HG02973 (cell line): Measurements from ENCODE around the gene VIPR2.

Experiments
- ATAC-seq: cut with Tn5 transposase; IDR thresholded peaks from one replicate; pipeline ENCODE4 v1.9.1; 2021; ENCODE audit warnings: moderate library complexity; ENCODE audit not compliant: unreplicated experiment

The VIPR2 gene

DNA sequence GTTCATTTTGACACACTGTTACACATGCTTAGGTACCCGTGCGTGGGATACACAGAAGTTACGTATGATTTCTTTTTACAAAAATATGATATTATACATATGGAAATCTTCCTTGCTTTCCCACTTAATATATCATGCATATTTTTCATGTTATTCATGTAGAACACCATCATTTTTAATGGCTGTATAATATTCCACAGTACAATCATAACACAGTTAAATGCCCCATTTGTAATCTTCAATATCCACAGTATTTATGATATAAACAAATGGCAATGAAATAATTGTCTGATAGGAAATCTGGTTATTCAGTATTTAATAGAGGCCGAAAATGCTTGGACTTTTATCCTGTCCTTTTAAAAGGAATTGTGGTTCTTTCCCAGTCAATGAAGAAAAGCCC, 23.2 kb downstream of the VIPR2 start:
- no peak for ATAC-seq

DNA sequence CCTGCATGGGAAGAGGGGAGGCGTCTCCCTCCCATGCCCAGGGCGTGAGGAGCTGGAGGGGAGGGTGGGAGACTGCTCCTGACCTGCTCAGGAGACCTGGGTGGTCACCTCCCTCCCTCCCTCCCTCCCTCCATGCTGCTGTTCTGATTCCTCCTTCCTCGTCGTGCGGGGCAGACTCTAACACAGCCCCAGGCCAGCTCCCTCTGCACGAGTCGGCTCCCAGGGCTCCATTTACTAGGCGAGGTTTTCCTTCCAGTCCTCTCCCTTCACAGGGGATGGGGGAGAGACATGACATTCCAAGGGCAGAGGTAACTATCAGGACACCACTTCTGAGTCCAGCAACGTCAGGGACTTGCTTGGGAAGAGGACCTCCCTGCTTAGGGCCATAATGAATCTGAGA, 23.6 kb downstream of the VIPR2 start:
- ATAC-seq: no peak

- no peak for ATAC-seq
Observed at GRCh38 chr7:159120540-159120919, 24.1 kb downstream of the VIPR2 start.

GRCh38 chr7:159119851-159120539, 24.7 kb downstream of the VIPR2 start:
- ATAC-seq: no peak

GRCh38 chr7:159119026-159119741, 25.5 kb downstream of the VIPR2 start:
- ATAC-seq: no peak

DNA sequence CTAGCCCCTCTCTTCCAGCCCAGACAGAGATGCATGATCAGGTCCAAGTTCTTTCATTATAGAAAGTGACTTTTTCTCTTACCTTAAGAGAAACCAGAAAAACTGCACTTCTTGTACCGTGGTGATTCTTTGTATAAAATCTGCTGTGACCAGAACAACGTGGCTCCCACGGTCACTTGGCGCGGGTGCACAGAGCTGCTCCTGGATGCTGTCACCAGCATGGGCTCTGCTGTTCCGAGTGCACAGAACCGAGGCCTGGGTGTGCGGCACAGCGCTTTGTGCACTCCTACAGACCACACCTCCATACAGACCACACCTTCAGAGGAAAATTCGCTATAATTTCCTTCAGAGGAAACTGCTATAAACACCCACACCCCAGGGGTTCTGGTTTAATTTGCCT, 26.0 kb downstream of the VIPR2 start:
- ATAC-seq: no peak

GRCh38 chr7:159118197-159118595, 26.5 kb downstream of the VIPR2 start:
- no peak for ATAC-seq

GRCh38 chr7:159117366-159118196, 27.1 kb downstream of the VIPR2 start:
- ATAC-seq: no peak

DNA sequence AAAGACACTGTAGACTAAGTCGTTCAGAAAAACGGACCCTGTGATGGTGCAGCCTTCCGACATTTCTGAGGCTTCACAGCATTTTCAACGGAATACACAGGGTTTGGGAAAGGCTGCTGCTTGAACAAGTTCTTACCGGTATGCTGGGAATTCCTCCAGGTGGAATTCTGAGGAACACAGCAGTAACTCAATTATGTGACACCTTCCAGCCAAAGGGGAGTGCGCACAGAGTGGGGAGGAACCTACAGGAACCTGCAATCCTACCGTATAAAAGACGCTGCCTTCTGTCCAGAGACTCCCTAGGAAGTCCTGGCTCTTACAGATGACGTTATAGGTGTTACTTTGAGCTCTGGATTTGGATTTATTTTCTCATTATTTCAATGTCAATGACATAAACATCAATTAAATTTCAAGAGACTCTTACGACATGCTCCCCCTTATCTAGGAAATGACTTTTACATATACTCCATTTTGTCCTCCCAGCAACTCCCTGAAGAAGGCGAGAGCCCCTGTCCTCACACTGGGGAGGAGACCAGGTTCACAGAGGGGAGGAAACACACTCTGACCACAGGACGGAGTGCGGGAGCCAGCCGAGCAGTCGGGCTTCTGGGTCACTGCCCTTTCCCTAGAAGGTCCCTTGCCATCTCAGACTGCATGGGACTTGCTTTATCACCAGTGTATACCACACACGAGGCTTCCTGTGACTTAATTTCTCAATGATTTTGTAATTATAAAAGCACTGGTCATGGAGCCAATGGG, 27.9 kb downstream of the VIPR2 start:
- no peak for ATAC-seq

DNA sequence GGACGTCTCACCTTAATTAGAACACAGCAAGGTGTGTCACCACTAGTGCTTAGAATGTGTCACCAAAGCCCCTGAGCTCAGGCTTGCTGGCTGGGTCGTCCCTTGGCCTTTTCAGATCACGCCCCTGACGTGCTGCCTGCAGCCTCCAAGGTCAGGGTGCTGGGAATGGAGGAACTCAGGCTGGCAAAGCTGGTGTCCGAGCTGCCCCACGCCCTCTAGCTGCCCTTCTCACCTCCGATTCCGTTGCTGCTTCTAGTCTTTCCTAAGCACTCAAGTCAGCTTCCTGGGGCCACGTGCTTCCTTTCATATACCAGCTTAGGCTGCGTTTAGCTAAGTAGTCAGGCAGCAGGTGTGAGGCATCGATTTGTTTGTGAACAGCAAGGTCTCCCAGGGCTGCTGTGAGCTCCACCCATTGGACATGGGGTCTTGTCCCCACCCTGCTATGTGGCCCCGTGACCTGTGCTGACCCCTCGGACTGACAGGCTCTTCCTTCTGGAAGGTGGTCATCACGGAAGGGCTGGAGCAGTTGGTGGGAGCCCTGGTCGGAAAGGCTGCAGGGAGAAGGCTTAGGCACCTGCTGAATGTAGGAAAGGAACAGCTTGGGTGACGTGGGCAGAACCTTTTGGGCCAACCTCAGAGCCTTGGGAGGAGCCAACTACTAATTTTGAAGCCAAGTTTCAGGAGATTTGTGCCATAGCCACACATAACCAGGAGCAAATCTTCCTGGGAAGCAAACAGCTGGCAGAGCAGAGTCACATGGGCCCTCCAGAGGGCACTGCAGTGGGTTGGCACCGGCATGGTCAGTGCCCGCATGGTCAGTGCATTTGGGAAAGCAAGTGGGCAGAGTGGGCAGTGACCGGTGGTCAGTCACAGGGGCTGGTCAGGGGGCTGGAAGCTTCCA, 28.8 kb downstream of the VIPR2 start:
- no peak for ATAC-seq

- ATAC-seq: no peak
Observed at GRCh38 chr7:159114981-159115380, 29.7 kb downstream of the VIPR2 start.

GRCh38 chr7:159114096-159114495, 30.6 kb downstream of the VIPR2 start:
- no peak for ATAC-seq

- ATAC-seq: no peak
Observed at GRCh38 chr7:159113056-159113455, 31.6 kb downstream of the VIPR2 start.

- ATAC-seq: no peak
Observed at GRCh38 chr7:159112136-159113011, 32.3 kb downstream of the VIPR2 start.

- no peak for ATAC-seq
Observed at GRCh38 chr7:159109653-159110035, 35.0 kb downstream of the VIPR2 start.

DNA sequence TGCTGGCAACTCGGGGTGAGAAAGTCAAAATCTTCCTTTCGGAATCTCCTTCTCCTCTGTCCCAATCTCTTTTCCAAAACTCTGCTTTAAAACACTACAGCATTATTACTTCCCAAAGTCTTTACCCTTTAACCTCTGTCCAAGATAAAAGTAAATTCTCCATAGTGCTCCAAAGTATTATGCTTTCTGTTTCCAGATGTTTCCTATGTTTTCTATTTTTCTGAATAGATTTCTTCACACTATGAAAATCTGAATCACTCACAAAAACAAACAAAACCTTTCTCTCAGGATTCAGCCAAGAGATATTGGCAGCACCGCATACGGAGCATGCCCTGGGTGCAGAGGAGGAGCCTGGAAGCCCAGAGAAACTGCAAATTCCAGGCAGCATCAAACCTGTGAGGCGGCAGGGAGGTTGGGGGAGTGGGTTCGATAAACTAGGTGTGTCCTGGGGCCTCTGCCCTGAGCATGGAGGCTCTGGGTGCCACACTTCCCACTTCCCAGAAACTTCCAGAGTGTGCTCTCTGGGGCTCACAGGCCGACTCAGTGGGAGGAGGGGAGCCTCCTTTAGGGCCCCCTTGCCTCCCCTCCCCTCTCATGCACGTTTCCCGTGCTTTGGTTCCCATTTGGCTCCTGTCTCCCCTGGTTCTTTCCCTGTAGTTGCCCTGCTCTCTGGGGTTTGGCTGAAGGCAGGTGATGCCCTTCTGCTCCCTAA, 35.6 kb downstream of the VIPR2 start:
- ATAC-seq: no peak

GRCh38 chr7:159108491-159108890, 36.2 kb downstream of the VIPR2 start:
- ATAC-seq: no peak

GRCh38 chr7:159107161-159107892, 37.3 kb downstream of the VIPR2 start:
- no peak for ATAC-seq
